GM19438 (cell line): Measurements from ENCODE around the gene BTK.

Experiments used
- ATAC-seq: cut with Tn5 transposase; IDR thresholded peaks from one replicate; pipeline ENCODE4 v1.9.1; 2021; ENCODE audit warnings: low read depth; ENCODE audit not compliant: unreplicated experiment

BTK gene

DNA sequence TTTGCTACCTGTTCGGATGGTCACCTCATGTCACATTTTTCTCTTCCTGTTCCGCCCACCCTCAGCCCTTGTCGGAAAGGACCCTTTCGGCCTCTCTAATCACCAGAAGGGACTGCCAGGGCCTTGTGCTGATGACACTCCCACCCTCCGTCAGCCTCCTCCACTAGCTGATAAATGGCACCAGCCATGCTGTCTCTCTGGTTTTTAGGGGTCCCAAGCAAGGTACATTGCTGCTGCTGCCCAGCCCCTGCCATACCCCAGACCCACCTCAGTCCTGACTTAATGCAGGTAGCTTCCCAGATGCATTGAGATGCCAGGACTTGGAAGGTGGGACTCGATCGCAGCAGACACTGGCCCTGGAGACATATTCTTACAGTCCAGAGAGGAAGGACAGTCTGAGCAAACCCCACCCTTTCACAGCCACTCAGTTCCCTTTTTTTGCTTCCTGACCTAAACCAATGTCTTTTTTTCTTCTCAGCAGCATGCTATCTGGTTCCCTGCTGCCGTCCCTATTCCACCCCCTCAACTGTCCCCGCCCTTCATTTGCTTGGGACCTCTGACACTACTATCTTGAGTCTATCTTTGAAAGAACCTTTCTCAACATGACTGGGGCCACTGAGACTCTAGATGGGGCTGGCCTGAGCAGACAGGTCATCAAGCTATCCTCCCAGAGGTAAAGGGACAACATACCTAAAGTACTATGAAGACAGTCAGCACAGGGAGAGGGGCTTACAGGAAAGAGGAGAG, at the start of gene BTK:
BTK (minus strand) TSS at position 397 of the 747 bp plus-strand sequence. CDS start 10,907 bp downstream, outside the sequence.
- ATAC-seq, result peak; percentile 61

DNA sequence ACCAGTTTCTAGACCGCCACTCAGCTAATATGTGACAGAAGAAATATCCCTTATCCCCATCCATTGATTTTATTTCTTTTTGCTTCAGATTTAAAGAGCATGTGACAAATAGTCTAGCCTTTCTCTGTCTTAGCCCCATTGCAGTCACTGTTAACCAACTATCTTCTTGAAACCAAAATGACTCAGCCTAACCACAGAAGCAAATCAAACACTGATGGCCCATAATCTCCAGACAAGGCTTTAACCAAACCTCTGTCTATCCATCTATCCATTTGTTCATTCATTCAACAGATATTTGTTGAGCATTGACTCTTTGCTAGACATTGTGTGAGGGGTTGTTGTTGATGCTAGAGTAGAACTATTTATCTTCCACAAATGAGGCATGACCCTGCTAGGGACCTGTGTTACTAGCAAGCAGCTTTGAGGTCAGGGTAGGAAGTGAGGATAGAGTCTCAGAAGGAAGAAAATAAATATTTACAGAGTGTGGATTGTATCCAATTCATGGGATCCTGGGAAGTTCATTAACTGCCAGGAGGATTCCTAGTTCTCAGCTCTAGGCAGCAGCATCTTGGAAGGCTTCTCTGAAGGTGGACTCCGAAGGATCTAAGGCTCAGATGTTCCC, 44.6 kb upstream of the BTK start:
- peak; percentile 88 for ATAC-seq

DNA sequence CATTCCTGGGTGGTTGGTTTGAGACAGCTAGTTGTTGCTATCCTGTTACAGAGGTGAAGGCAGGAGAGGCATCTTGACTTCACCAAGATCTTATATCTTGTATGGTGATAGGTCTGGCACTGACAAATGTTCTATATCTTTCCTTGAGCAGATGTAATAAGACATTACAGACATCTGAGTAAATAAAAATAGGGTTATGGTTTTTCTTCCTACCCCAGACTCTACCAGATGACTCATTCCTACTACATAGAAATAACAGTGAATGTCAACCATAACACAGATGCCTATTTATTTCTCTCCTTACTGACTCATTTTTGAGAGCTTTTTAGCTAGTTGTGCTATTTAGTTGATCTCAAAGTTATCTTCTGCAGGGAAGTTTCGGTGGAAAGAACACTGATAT, 43.9 kb upstream of the BTK start:
- ATAC-seq, result no peak

DNA sequence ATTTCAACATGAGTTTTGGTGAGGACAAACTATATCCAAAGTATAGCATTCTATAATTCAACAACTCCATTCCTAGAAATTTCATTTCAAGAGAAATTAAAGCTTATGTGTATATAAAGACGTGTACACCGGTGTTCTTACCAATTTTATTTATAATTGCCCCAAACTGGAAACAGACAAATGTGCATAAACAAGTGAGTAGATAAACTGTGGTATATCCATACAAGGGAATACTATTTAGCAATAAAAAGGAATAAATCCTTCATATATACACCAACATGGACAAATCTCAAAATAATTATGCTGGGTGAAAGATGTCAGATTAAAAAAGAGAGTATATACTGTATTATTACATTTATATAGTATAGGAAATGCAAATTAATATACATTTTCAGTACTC, 42.0 kb upstream of the BTK start:
- no peak for ATAC-seq

DNA sequence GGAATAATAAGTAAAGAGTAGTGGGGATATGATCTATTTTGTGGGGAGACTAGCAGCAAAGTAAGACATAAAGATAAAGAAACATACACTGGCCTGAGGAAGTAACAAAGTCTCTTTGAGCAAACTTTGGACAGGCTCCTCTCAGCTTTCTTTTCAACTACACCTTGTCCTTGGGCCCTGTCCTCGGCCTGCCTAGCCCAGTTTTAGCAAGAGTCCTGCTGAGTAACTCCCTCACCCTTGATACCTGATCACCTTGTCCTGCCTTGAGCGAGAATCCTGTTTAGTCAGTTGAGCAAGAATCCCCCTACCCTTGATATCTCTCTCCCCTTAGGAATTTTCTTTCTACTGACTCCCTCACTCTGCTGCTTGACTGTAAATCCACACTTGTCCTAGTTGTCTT, 33.5 kb upstream of the BTK start:
- ATAC-seq, result no peak

DNA sequence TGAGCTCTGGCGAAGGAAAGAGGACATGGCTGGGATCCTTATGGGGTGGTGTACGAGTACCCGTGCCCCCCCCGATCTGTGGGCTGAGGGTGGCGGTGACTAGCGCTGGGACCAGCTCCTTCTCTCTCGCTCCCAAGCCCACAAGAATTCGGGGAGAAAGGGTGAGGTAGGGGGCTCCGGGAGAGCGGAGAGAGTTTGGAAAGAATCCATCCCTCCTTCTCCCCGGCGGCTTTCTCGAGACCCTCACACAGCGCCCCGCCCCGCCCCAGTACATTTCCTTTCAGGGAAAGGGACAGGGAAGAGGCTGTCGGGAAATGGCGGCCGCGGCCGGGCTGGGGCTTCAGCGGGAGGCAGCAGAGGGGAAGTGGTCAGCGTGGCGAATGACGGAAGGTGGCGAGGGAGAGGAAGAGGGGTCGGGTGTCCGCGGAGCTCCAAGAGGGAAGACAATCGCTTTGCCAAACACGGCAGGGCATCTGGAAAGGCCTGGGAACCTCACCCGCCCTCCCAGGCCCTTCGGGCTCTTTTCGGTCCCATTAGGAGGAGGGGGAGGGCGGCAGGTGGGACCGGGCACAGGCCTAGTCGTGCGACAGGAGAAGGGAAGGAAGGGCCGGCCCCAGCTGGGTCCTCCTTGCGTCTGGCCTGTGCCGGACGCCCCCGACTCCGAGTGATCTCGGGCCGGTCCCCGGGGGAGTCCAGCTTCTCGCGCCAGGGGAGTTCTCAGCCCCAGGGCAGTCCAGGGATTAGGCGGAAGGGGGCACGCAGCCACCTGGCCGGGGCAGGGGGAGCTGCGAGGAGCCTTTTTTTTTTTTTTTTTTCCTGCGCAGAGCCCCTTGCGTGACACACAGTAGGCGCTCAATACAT, 32.2 kb upstream of the BTK start:
- peak; percentile 58 for ATAC-seq

DNA sequence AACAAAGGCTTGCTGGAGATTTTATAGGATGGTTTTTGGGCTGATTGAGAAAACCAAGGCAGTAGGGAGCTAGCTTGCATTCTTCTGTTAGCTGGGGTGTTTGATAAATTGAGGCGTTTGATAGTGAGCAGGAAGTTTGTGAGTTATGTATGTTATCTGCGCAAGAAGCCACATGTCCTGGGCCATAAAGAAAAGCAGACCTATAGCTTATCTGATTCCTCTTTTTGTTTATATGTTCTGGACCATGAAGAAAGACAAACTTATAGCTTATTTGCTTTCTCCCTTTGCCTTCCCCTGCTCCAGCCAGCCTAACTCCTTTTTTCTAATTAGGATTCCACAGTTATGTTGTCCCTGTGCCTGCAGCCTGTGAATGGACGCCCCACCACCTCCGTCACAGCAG, 31.2 kb upstream of the BTK start:
- no peak for ATAC-seq

DNA sequence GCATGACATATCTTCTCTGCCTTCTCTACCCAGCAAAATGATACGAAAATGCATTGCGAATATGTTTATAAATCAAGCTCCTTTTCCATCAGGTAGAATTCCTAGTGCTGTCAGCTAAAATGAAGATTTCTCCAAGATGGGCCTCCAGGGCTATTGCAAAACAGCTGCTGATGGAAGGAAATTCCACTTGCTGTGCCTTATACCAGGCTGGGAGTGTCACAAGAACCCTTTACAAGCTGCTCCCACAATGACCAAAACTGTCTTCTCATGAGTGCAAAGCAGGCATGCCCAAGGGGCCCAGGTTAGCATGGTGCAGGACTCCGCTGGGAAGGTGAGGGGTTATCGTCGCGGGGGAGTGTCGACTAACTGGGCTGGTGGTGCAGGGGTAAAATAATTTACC, 30.7 kb upstream of the BTK start:
- ATAC-seq, result no peak

DNA sequence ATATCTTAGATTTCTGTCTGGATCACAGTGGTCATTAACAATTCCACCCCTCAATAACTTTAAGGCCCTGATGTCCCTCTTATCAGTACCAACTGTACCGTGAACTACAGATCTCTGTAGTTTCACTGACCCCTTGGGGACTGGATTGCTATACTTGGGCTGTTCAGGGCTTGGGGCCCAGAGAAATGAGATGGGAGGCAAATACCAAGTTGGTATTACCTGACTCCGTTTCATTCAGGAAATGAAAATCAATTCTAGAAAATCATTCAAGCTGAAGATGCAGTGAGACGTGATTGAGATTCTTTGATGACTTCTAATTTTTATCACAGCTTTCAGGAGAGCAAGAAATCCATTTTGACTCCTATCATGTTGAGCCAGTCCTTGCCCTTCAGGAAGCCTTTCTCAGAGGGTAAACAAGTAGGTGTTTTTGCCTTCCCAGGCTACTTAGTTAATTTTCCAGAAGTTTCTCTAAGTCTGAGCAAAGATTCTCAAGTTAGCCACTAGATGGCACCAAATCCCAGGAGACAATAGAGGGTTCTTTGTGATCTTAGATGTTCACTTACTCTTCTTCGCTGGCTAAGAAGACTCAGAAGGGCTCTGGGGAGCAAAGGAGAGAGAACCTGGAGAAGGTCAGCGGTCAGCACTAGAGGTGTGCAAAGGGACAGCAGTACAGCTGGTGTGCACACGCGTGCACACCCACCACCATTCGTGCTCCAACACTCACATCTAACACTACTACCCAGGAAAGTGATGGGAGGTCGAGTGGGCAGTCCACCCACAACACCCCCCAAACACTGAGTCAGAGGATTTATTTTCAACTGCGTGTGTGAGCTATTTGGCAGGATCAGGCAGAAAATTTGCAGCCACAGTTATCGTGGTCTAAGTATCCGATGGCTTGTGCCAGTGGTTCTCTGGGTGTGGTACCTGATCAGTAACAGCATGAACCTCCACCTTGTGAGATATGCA, 29.5 kb upstream of the BTK start:
- peak; percentile 60 for ATAC-seq

DNA sequence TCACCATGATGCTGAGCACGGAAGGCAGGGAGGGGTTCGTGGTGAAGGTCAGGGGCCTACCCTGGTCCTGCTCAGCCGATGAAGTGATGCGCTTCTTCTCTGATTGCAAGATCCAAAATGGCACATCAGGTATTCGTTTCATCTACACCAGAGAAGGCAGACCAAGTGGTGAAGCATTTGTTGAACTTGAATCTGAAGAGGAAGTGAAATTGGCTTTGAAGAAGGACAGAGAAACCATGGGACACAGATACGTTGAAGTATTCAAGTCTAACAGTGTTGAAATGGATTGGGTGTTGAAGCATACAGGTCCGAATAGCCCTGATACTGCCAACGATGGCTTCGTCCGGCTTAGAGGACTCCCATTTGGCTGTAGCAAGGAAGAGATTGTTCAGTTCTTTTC, 26.0 kb upstream of the BTK start:
- ATAC-seq, result no peak

DNA sequence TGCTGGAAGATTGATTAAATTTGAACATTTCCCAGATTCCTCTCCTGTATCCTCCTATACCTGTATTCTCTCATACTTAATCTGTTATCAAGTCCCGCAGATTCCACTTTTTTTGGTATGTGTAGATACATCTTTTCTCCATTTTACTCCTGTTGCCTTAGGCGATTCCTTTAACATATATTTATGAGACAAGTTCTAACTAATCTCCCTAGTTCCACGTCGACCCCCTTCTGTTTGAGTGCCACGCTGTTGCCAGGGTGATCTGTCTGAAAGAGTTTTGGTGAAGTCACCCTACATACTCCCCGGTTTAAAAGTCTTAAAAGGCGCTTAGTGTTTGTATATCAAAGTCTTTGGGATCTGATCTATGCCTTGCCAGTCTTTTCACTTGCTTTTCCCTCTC, 24.5 kb upstream of the BTK start:
- no peak for ATAC-seq

DNA sequence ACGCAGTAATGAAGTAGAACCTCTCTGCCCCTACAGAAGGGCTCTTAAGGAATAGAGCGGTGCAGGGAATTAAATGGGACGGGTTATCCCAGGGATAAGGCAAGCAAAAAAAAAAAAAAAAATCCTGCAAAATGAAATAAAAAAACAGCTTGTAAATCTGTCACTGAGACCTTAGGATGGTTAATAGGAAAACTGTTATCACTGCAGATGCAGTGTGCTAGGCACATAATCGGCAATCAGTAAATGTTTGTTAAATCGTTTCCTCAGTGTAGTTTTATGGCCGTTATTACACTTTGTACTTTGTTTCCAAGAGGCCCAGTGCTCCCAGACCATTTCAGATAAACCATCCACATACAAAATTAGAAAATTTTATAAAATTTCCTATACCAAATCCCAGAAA, 23.1 kb upstream of the BTK start:
- ATAC-seq, result no peak

DNA sequence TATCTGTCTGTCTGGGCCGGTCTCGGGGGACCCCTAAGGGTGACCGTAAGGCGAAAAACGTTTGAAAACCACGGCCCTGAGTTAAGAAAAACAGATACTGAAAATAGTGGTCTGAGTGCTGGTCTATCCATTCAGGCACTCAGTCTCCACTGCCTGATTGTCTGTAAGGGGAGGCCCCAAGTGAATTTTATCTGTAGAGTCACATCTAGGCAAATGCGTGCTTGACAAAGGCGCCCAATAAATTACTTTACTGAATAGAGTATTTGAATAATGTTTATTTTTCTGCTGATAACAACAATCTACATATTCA, 22.5 kb upstream of the BTK start:
- ATAC-seq, result no peak

DNA sequence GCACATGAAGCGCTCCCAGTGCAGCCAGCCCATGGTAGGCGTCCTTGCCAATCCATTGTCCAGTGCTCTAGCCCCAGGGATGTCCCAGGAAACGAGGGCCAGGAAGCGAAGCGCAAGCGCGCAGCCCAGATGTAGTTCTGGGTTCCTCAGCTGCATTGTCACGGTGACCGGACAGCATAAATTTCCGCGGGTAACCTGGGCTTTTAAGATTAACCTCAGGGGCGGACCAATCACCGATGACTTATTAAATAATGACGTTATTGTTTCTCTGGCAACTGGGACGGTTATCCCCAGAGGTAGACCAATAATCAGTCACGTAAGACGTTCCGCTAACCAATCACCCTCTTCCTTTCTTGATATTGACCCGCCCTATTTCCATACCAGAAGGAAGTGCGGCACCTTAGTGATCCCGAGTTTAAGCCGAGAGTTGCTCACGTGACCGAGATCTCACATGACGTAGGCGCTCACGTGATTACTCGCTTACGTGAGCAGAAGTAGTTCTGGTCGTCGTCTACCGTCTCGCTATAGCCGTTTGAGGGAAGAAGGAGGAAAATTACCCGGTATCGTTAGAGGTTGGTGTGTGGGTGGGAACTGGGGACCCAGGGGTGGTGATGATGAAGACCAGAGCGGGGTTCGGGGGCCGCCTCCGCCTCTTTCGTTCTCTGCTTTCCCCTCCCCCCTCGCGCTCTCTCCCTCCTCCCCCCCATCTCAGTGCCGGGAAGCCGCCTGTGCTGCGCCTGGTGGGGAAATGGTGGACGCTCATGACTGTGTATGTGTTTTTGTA, 21.9 kb upstream of the BTK start, which contains the start of the genes GLA and HNRNPH2:
GLA (minus strand) TSS at position 178 of the 784 bp plus-strand sequence; CDS start at position 156, 22 bp downstream.
HNRNPH2 (plus strand) TSS at position 475 of the 784 bp plus-strand sequence. CDS start 3,767 bp downstream, outside the sequence.
- peak; percentile 88 for ATAC-seq

DNA sequence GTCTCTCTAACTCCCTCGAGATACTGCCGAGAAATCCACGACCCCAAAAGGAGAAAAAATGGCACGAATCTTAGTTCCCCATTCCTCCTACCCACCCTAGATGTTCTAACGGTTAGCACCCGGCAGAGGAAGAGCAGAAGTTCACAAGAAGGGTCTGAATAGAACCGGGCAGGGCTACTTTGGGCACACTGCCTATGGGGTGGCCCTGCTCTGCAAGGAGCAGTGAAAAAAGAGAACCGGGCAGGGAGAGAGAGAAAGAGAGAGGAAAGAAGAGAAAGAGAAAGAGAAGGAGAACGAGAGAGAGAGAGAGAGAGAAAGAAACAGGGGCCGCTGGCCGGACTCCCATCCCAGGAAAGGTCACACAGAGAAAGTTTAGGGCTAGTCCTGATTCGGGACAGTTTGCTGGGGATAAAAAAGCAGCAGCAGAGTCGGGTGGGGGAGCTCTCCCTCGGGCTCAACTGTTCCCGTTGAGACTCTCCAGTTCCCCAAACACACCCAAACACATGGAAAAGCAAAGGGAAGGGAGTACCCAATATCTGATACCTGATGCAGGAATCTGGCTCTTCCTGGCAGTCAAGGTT, 21.3 kb upstream of the BTK start:
- no peak for ATAC-seq

DNA sequence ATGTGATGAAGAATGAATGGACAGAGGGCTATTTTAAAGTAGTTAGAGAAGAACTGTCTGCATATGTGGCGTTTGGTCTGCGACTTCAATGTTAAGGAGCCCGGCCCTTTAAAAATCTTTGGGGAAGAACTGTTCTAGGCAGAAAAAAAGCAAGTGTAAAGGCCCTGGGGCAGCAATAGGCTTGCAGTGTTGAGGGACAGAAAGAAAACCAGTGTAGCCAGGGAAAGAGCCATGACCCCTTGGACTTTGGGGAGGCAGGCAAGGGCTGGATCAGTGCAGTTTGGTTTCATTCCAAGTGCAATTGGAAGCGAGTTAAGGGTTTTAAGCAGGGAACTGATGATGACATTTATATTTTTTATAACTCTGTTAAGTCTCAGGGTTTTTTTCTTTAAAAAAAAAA, 13.8 kb upstream of the BTK start:
- ATAC-seq, result no peak

DNA sequence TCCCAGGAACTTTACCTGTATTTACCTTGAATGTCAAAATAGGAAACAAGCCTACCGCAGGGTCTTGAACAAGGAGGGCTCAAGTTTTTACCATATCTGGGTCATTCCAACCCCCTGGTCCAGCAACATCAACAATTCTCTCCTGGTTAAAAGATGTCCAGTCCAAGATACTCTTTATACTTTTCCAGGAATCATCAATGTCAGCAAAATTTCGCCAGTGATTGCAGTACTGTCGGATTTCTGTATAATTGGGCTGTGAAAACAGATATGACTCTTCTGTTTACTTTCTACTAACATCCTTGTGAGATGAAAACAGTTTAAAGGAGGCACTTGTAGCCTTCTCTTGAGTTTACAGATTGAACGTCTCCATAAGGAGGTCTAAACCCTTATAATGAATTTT, 12.7 kb upstream of the BTK start:
- no peak for ATAC-seq

DNA sequence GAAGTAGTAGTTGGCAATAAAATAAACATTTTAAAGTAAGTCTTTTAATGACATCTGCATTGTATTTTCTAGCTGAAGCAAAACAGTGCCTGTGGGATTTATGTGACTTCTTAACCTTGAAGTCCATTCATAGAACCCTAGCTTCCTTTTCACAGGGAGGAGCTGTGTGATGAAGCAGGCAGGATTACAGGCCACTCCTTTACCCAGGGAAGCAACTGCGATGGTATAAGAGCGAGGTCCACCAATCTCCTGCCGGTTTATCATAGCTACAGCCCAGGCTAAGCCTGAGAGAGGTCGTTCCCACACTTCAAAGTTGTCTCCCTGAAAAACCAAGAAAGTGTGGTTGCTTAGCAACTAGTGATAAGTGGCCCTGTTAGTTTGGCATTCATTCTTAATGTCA, 11.8 kb upstream of the BTK start:
- ATAC-seq, result no peak

DNA sequence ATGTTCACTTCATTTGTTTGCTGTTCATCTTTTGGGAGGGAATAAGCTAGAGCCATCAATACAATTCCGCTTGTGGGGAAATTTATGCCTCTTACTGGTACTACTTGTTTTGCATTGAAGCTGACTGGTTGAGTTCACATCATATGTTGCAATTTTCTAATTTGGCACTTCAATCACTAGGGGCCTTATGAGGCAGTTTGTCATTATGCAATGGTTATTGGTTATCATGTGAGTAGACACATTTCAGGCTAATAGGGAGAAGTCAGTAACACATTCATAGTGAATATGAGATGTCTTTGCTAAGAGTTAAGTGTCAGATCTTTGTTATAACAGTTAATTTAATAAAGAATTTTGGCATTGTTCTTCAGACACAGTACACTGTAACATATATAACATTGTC, 9.8 kb upstream of the BTK start:
- no peak for ATAC-seq
